GM12878 (cell line): ENCODE data around the gene NLE1. TPM values are rescaled to one million over a fixed set of nuclear protein-coding genes. Genes with fewer than 3 reads are reported as not detected.

Experiments used
- ATAC-seq: fragments of 200-7000 bp; cut with Tn5 transposase; 3 replicates; pipeline ENCODE4 v1.9.1; 2020; ENCODE audit warnings: mild to moderate bottlenecking, moderate library complexity
- BruUV-seq: library from RNA; stranded (reverse); fragments of 400-500 nt; replicated peaks from 2 replicates; lab custom pipeline; 2021; lab: Mats Ljungman, UMichigan
- CTCF ChIA-PET: fragments of 300-600 bp; sonication (Branson Sonifier 250); formaldehyde crosslinking; extraction: SDS; loops from one replicate; lab custom pipeline; 2021; ENCODE audit warnings: inconsistent platforms; lab: Yijun Ruan, JAX
- POLR2A ChIA-PET: fragments of 350-600 bp; formaldehyde crosslinking; extraction: SDS; loops from one replicate; lab custom pipeline; 2021; ENCODE audit warnings: inconsistent platforms; lab: Charles Lee
- RAD21 ChIA-PET: fragments of 300-600 bp; sonication (Branson Sonifier 250); formaldehyde crosslinking; loops from one replicate; lab custom pipeline; 2023; ENCODE audit warnings: antibody characterized with exemption; ENCODE audit not compliant: unreplicated experiment; lab: Charles Lee
- SMC1A ChIA-PET: fragments of 300-600 bp; sonication (Branson Sonifier 250); formaldehyde crosslinking; loops from one replicate; lab custom pipeline; 2023; ENCODE audit not compliant: unreplicated experiment, uncharacterized antibody; lab: Charles Lee
- DNase-seq: peaks from one replicate; pipeline ENCODE4 v3.0.0-alpha.2; 2011; ENCODE audit warnings: low read depth, low spot score
- FAIRE-seq: peaks from 3 replicates; lab custom pipeline; 2011; peaks lifted over from hg19 to GRCh38; lab: Jason Lieb, UNC
- H2AFZ ChIP-seq: 2 replicates; pipeline ENCODE4 v1.6.0; 2011; ENCODE audit warnings: low read depth, low read length, control low read depth; ENCODE audit not compliant: control insufficient read depth
- H3K27ac ChIP-seq: 2 replicates; pipeline ENCODE4 v1.5.1; 2011; ENCODE audit warnings: control low read depth; ENCODE audit not compliant: control insufficient read depth, insufficient read depth
- H3K27me3 ChIP-seq, 2 experiments: replicated peaks in 1 of 2; 2 replicates each; pipeline versions ENCODE4 v1.6.0 to v1.6.1; 2011; ENCODE audit warnings: low read length in 1 of 2; ENCODE audit not compliant: control insufficient read depth in 2 of 2, insufficient read depth in 2 of 2
- H3K36me3 ChIP-seq, 2 experiments: 2 replicates each; pipeline ENCODE4 v1.5.1; 2011; ENCODE audit warnings: low read length in 1 of 2; ENCODE audit not compliant: control insufficient read depth in 2 of 2, insufficient read depth in 2 of 2
- H3K4me1 ChIP-seq: 2 replicates; pipeline ENCODE4 v1.6.1; 2011; ENCODE audit warnings: mild to moderate bottlenecking, low read length, moderate library complexity, mixed read lengths; ENCODE audit not compliant: control insufficient read depth, insufficient read depth
- H3K4me2 ChIP-seq: 2 replicates; pipeline ENCODE4 v1.6.0; 2011; ENCODE audit warnings: control low read depth; ENCODE audit not compliant: control insufficient read depth, insufficient read depth
- H3K4me3 ChIP-seq: fragments of 200-600 bp; sonication (generic); 2 replicates; pipeline ENCODE4 v1.5.1; 2016
- H3K79me2 ChIP-seq: 2 replicates; pipeline ENCODE4 v1.6.0; 2011; ENCODE audit warnings: low read length; ENCODE audit not compliant: control insufficient read depth, insufficient read depth
- H3K9ac ChIP-seq: 2 replicates; pipeline ENCODE4 v1.8.0; 2011; ENCODE audit warnings: low read length, control low read depth, mixed read lengths; ENCODE audit not compliant: control insufficient read depth, insufficient read depth
- H3K9me3 ChIP-seq: replicated peaks from 3 replicates; pipeline ENCODE4 v1.5.1; 2011; ENCODE audit warnings: mild to moderate bottlenecking, low read length; ENCODE audit not compliant: control insufficient read depth, insufficient read depth
- H4K20me1 ChIP-seq: 2 replicates; pipeline ENCODE4 v1.6.0; 2011; ENCODE audit not compliant: control insufficient read depth, insufficient read depth
- ASH2L ChIP-seq: fragments of 300-600, 200-600 bp; sonication (generic); IDR thresholded peaks from 2 replicates; pipeline ENCODE4 v1.6.1; 2017; ENCODE audit warnings: low read depth, mild to moderate bottlenecking, borderline replicate concordance
- MEF2B ChIP-seq: fragments of 450-650 bp; IDR thresholded peaks from 2 replicates; pipeline ENCODE4 v1.6.1; 2018; ENCODE audit warnings: mild to moderate bottlenecking, moderate library complexity; ENCODE audit not compliant: partially characterized antibody, poor library complexity, severe bottlenecking
- MTA2 ChIP-seq: fragments of 450-650 bp; IDR thresholded peaks from 2 replicates; pipeline ENCODE4 v1.6.1; 2016; ENCODE audit warnings: low read depth, mild to moderate bottlenecking, moderate library complexity
- SMARCA5 ChIP-seq: fragments of 450-650 bp; IDR thresholded peaks from 2 replicates; pipeline ENCODE4 v1.6.1; 2017; ENCODE audit warnings: mild to moderate bottlenecking
- TARDBP ChIP-seq: IDR thresholded peaks from 2 replicates; pipeline ENCODE4 v1.6.1; 2016; ENCODE audit warnings: borderline replicate concordance
- WGBS: methylation state at CpG from one replicate; pipeline ENCODE4 v1.1.6; 2016; ENCODE audit warnings: low lambda C conversion rate; ENCODE audit not compliant: insufficient replicate concordance, insufficient coverage; ENCODE audit errors: missing lambda C conversion rate; 5-methylcytosine and 5-hydroxymethylcytosine counted together
- in situ Hi-C: fragments of 300-500 bp; cut with MboI; formaldehyde crosslinking; loops from 9 replicates; pipeline ENCODE4 v1.14.3; 2018; ENCODE audit warnings: mixed read lengths
- intact Hi-C: fragments of 100-400 bp; cut with micrococcal nuclease; formaldehyde crosslinking; loops from one replicate; pipeline ENCODE4 v1.14.2; 2022; ENCODE audit not compliant: unreplicated experiment
- polyA plus RNA-seq, 11 experiments: library from polyadenylated mRNA; depleted of rRNA in 4 of 11; unstranded in 6 of 11; stranded (reverse) in 5 of 11; fragments of >200 nt; fragmentation: Nextera tagmentation in 4 of 11; fragmentation: Illumina TruSeq in 1 of 11; extraction: Ambion mirVana in 4 of 11; extraction: Trizol in 1 of 11; gene quantifications; 1 replicate in 1 of 11; 2 replicates in 10 of 11; pipeline versions ENCODE4 v1.2.1 to v1.2.3, GENCODE V29; 2011 to 2016; ENCODE audit warnings: inconsistent platforms in 2 of 11, missing spikeins in 2 of 11, low read depth in 1 of 11
- total RNA-seq, 4 experiments: library from RNA; depleted of rRNA in 3 of 4; stranded (reverse); fragments of >200 nt in 3 of 4; fragmentation: Illumina TruSeq in 1 of 4; extraction: Trizol in 1 of 4; gene quantifications; 2 replicates each; pipeline versions ENCODE4 v1.2.1 to v1.2.3, GENCODE V29; 2013 to 2021
- TF ChIP-seq, protein P1 (sequence below): fragments of 450-650 bp; formaldehyde crosslinking; IDR thresholded peaks from 2 replicates; pipeline ENCODE4 v1.5.0; 2022; ENCODE audit warnings: mild to moderate bottlenecking, missing genetic modification characterization

NLE1 gene
- total and polyA plus RNA-seq, 10 of the 15 experiments (the other 5 are each of a cell fraction or from before 2014, with no cell fraction given): 2.4 to 33.5 (median 17.6) TPM

DNA sequence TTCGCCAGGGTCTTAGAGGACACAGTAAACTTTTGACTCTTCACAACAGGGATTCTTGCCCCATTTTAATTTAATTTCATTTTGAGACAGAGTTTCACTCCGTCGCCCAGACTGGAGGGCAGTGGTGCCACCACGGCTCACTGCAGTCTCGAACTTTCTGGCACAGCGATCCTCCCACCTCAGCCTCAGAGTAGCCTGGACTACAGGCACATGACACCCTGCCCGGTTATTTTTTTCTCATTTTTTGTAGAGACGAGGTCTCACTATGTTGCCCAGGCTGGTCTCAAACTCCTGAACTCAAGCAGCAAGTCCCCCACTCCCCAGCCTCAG lies 329 bp upstream of the NLE1 start (continued):
- TF ChIP-seq, protein P1, sequence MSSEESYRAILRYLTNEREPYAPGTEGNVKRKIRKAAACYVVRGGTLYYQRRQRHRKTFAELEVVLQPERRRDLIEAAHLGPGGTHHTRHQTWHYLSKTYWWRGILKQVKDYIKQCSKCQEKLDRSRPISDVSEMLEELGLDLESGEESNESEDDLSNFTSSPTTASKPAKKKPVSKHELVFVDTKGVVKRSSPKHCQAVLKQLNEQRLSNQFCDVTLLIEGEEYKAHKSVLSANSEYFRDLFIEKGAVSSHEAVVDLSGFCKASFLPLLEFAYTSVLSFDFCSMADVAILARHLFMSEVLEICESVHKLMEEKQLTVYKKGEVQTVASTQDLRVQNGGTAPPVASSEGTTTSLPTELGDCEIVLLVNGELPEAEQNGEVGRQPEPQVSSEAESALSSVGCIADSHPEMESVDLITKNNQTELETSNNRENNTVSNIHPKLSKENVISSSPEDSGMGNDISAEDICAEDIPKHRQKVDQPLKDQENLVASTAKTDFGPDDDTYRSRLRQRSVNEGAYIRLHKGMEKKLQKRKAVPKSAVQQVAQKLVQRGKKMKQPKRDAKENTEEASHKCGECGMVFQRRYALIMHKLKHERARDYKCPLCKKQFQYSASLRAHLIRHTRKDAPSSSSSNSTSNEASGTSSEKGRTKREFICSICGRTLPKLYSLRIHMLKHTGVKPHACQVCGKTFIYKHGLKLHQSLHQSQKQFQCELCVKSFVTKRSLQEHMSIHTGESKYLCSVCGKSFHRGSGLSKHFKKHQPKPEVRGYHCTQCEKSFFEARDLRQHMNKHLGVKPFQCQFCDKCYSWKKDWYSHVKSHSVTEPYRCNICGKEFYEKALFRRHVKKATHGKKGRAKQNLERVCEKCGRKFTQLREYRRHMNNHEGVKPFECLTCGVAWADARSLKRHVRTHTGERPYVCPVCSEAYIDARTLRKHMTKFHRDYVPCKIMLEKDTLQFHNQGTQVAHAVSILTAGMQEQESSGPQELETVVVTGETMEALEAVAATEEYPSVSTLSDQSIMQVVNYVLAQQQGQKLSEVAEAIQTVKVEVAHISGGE (CRISPR knock-in tag): no peak
- no peak for TF ChIP-seq MEF2B
- TF ChIP-seq TARDBP: no peak

DNA sequence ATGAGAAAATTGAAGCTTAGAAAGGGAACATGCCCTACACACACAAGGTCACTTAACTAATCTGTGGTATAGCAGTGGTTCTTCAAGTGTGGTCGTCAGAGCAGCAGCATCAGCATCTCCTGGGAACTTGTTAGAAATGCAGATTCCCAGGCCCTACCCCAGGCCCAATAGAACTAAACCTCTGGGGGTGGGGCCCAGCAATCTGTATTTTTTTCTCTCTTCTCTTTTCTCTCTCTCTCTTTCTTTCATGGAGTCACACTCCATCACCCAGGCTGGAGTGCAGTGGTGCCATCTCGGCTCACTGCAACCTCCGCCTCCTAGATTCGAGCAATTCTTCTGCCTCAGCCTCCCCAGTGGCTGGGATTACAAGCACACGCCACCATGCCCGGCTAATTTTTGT lies 3.9 kb downstream of the NLE1 start:
- SMC1A ChIA-PET: no interaction called here
- no peak overlapping the region for H3K4me2 ChIP-seq
- ATAC-seq: no peak
- intact Hi-C loops (no loop called here), in situ Hi-C loops (no loop called here)
- DNase-seq: no peak
- H3K9me3 ChIP-seq: no peaks in the 10 kb centered on the region
- no peak overlapping the region for H3K4me3 ChIP-seq
- WGBS: 82% methylated on average over 6 of the region's 6 CpGs
- BruUV-seq: no TSS peak
- FAIRE-seq: no peak
- no peaks in the 10 kb centered on the region for H4K20me1 ChIP-seq
- POLR2A ChIA-PET: no interaction called here
- H3K79me2 ChIP-seq: peaks cover 24% of the 10 kb centered on the region
- CTCF ChIA-PET: interaction anchor here (2.2 kb wide), 1 partner anchor 11 kb away, joined by 5 read pairs; no protein-coding TSS in a partner anchor
- RAD21 ChIA-PET: no interaction called here
- TF ChIP-seq MTA2 (no peak), ASH2L (no peak), SMARCA5 (no peak)
- H3K9ac ChIP-seq: no peak overlapping the region
- H3K4me1 ChIP-seq: no peaks in the 10 kb centered on the region
- H3K36me3 ChIP-seq: peaks cover 25 to 28% of the 10 kb centered on the region in 2 experiments
- H3K27me3 ChIP-seq: no peaks in the 10 kb centered on the region
- no peak overlapping the region for H2AFZ ChIP-seq
- no peak overlapping the region for H3K27ac ChIP-seq
